Body of pancreas (tissue), 4 donors: Measurements from ENCODE around the gene BTNL8. TPM values are rescaled to one million over a fixed set of nuclear protein-coding genes. Genes with fewer than 3 reads are reported as not detected.

Experiments used
- ATAC-seq: fragments of 150-250 bp; one replicate; pipeline ENCODE4 v1.9.1; 2016
- DNase-seq, 4 donors: peaks; one replicate each; pipeline ENCODE4 v3.0.0-alpha.2; 2019
- H3K27ac ChIP-seq, 4 donors: fragments of 200-600 bp; sonication (generic); 1 replicate in 3 of 4; 2 replicates in 1 of 4; pipeline versions ENCODE4 v1.5.1 to v1.6.1; 2016 to 2019; ENCODE audit warnings: mild to moderate bottlenecking in 1 of 4, mixed read lengths in 1 of 4, moderate library complexity in 1 of 4
- H3K27me3 ChIP-seq, 2 donors: fragments of 200-600 bp; sonication (generic); one replicate each; pipeline ENCODE4 v1.6.0; 2016; ENCODE audit warnings: mild to moderate bottlenecking in 1 of 2
- H3K36me3 ChIP-seq, 2 donors: fragments of 200-600 bp; sonication (generic); replicated peaks in 1 of 2; 2 replicates each; pipeline ENCODE4 v1.5.1; 2016; ENCODE audit warnings: low read depth in 2 of 2; ENCODE audit not compliant: insufficient read depth in 1 of 2
- H3K4me1 ChIP-seq: fragments of 200-600 bp; sonication (generic); one replicate; pipeline ENCODE4 v1.6.0; 2016
- H3K4me3 ChIP-seq, 2 donors: fragments of 200-600 bp; sonication (generic); 1 replicate in 1 of 2; 2 replicates in 1 of 2; pipeline ENCODE4 v1.5.1; 2016 to 2019
- H3K9me3 ChIP-seq, 3 donors: fragments of 200-600 bp; sonication (generic); 1 replicate in 2 of 3; 2 replicates in 1 of 3; pipeline ENCODE4 v1.5.1; 2016
- CTCF ChIP-seq, 7 experiments: fragments of 450-650 bp in 4 of 7; fragments of 200-600 bp in 3 of 7; sonication (generic) in 3 of 7; IDR thresholded peaks; one replicate each; pipeline ENCODE4 v1.5.1; 2016 to 2019; ENCODE audit warnings: antibody characterized with exemption in 7 of 7
- POLR2A ChIP-seq, 3 donors: fragments of 450-650 bp; IDR thresholded peaks; one replicate each; pipeline ENCODE4 v1.6.1; 2016; ENCODE audit warnings: antibody characterized with exemption in 3 of 3, mild to moderate bottlenecking in 2 of 3
- WGBS, 2 donors: methylation state at CpG; one replicate each; pipeline ENCODE4 v1.1.5; 2017; 5-methylcytosine and 5-hydroxymethylcytosine counted together
- intact Hi-C: fragments of 100-400 bp; cut with DNase I; formaldehyde crosslinking; loops from one replicate; pipeline ENCODE4 v1.15.1; 2023
- total RNA-seq, 2 donors: library from RNA; depleted of rRNA; stranded (reverse); fragments of >200 nt; gene quantifications; one replicate each; pipeline ENCODE4 v1.1.0, GENCODE V29; 2016

Gene BTNL8
- total RNA-seq, 2 donors from 2014 or later: 1.0 TPM; not detected in 1

GRCh38 chr5:180982008-180982741, 83.2 kb downstream of the BTNL8 start:
- Histone ChIP-seq H3K4me1 (peaks cover 13% of the 10 kb centered on the region), H3K27me3 (no peaks in the 10 kb centered on the region), H3K9me3 (no peaks in the 10 kb centered on the region), H3K36me3 (no peaks in the 10 kb centered on the region), H3K27ac (no peak overlapping the region), H3K4me3 (no peak overlapping the region)
- no peak for TF ChIP-seq POLR2A (IDR thresholded peaks at IDR 0.05)
- TF ChIP-seq CTCF (IDR thresholded peaks at IDR 0.05): no peak
- WGBS, 2 donors: 70 to 72% methylated on average over 14 to 23 of the region's 23 CpGs
- peak; percentile 12 for ATAC-seq
- intact Hi-C loops: no loop called here
- DNase-seq: no peak

- intact Hi-C loops: no loop called here
- Histone ChIP-seq H3K9me3 (no peaks in the 10 kb centered on the region), H3K4me1 (no peaks in the 10 kb centered on the region), H3K27ac (no peak overlapping the region), H3K36me3 (no peaks in the 10 kb centered on the region), H3K4me3 (no peak overlapping the region), H3K27me3 (no peaks in the 10 kb centered on the region)
- DNase-seq: no peak
- TF ChIP-seq POLR2A (IDR thresholded peaks at IDR 0.05): no peak
- no peak for TF ChIP-seq CTCF (IDR thresholded peaks at IDR 0.05)
- WGBS, 2 donors: 76 to 90% methylated on average over 2 of the region's 2 CpGs
- no peak for ATAC-seq
Measured at GRCh38 chr5:180988016-180988415, 89.1 kb downstream of the BTNL8 start.

- H3K4me3 ChIP-seq: no peak within 1 kb of the TSS
- 89% methylated on average over 5 of the region's 5 CpGs for WGBS, 2 donors
- no peaks in the 10 kb centered on the region for H3K36me3 ChIP-seq
- no peaks in the 10 kb centered on the region for H3K27me3 ChIP-seq
- intact Hi-C loops: no loop called here
- TF ChIP-seq POLR2A (IDR thresholded peaks at IDR 0.05): no peak
- no peak for TF ChIP-seq CTCF (IDR thresholded peaks at IDR 0.05)
- no peak for DNase-seq
- no peak within 1 kb of the TSS for H3K27ac ChIP-seq
- no peaks in the 10 kb centered on the region for H3K9me3 ChIP-seq
- H3K4me1 ChIP-seq: no peaks in the 10 kb centered on the region
- no peak for ATAC-seq
Measured at GRCh38 chr5:180988592-180988991, 89.6 kb downstream of the BTNL8 start, which contains the start of gene BTNL3. TSS of gene BTNL3 (plus strand) at chr5:180988846. CDS start at chr5:180989029, 183 bp downstream.

- Histone ChIP-seq H3K4me3 (no peak overlapping the region), H3K36me3 (no peaks in the 10 kb centered on the region), H3K27ac (no peak overlapping the region), H3K4me1 (no peaks in the 10 kb centered on the region), H3K27me3 (no peaks in the 10 kb centered on the region), H3K9me3 (no peaks in the 10 kb centered on the region)
- DNase-seq: no peak
- no peak for ATAC-seq
- no peak for TF ChIP-seq CTCF (IDR thresholded peaks at IDR 0.05)
- intact Hi-C loops: no loop called here
- 63 to 73% methylated on average over 16 of the region's 16 CpGs for WGBS, 2 donors
Measured at GRCh38 chr5:180990086-180990881, 91.3 kb downstream of the BTNL8 start.
